Measurements from ENCODE around the gene ZNF213.

DNA sequence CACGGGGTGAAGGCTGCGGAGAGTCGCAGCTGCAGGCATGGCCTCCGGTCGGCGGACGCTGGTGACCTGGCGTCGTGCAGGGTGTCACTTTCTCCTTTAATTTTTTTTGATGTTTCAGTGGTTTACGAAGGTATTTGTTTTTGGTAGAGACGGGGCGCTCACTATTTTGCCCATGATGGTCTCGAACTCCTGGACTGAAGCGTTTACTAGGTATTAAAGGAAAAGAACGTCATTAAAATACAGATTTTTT is 17.1 kb downstream of the ZNF213 start:
- TF ChIP-seq, protein P1, sequence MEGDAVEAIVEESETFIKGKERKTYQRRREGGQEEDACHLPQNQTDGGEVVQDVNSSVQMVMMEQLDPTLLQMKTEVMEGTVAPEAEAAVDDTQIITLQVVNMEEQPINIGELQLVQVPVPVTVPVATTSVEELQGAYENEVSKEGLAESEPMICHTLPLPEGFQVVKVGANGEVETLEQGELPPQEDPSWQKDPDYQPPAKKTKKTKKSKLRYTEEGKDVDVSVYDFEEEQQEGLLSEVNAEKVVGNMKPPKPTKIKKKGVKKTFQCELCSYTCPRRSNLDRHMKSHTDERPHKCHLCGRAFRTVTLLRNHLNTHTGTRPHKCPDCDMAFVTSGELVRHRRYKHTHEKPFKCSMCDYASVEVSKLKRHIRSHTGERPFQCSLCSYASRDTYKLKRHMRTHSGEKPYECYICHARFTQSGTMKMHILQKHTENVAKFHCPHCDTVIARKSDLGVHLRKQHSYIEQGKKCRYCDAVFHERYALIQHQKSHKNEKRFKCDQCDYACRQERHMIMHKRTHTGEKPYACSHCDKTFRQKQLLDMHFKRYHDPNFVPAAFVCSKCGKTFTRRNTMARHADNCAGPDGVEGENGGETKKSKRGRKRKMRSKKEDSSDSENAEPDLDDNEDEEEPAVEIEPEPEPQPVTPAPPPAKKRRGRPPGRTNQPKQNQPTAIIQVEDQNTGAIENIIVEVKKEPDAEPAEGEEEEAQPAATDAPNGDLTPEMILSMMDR (IDR thresholded peaks at IDR 0.05; ENCODE audit: low read length): no peak
- TF ChIP-seq EZH2phosphoT487 (IDR thresholded peaks at IDR 0.05; ENCODE audit: low read length): no peak
